Mucosa of descending colon (tissue), 3 donors: ENCODE results near the gene MANBA. TPM values are rescaled to one million over a fixed set of nuclear protein-coding genes. Genes with fewer than 3 reads are reported as not detected.

ENCODE experiments used
- ATAC-seq: fragments of 200-7000 bp; cut with Tn5 transposase; one replicate; pipeline ENCODE4 v1.9.1; 2020; ENCODE audit warnings: mild to moderate bottlenecking, moderate library complexity
- DNase-seq, 3 donors: peaks; one replicate each; pipeline ENCODE4 v3.0.0-alpha.2; 2020
- H3K36me3 ChIP-seq: fragments of 200-600 bp; one replicate; pipeline ENCODE4 v1.8.0; 2021; ENCODE audit warnings: low read depth, mild to moderate bottlenecking
- H3K4me1 ChIP-seq: fragments of 200-600 bp; one replicate; pipeline ENCODE4 v1.8.0; 2021; ENCODE audit warnings: low read depth, mild to moderate bottlenecking
- H3K4me3 ChIP-seq: fragments of 200-600 bp; one replicate; pipeline ENCODE4 v1.8.0; 2021; ENCODE audit warnings: mild to moderate bottlenecking
- H3K9me3 ChIP-seq: fragments of 200-600 bp; one replicate; pipeline ENCODE4 v1.8.0; 2021; ENCODE audit warnings: mild to moderate bottlenecking
- intact Hi-C, 2 donors: fragments of 100-400 bp; cut with DNase I in 1 of 2; cut with micrococcal nuclease in 1 of 2; formaldehyde crosslinking; loops; one replicate each; pipeline versions ENCODE4 v1.11.0 to v1.11.1; 2022; cut with DNase I, micrococcal nuclease
- total RNA-seq, 3 donors: library from RNA; stranded (reverse); fragmentation: NEBNext Ultra II Directional in 2 of 3; extraction: Animal tissue kit (Norgen Biotek cat#: 25700) in 2 of 3; gene quantifications; one replicate each; pipeline versions ENCODE4 v1.2.1 to v1.2.4, GENCODE V29; 2021 to 2023
- TF ChIP-seq, protein P1 (sequence below): fragments of 200-600 bp; IDR thresholded peaks from one replicate; pipeline ENCODE4 v1.8.0; 2022; ENCODE audit warnings: antibody characterized with exemption, mild to moderate bottlenecking
- donor health status: DM: no; HTN: no; CAD: no; lungs with moderate emphysema.
- donor health status: DM: no; HTN: no; CAD: no.
- donor health status: DM: no; HTN: yes; CAD: no.

The MANBA gene
- total RNA-seq, 3 donors from 2014 or later, result 15.5 to 25.0 (median 19.9) TPM

DNA sequence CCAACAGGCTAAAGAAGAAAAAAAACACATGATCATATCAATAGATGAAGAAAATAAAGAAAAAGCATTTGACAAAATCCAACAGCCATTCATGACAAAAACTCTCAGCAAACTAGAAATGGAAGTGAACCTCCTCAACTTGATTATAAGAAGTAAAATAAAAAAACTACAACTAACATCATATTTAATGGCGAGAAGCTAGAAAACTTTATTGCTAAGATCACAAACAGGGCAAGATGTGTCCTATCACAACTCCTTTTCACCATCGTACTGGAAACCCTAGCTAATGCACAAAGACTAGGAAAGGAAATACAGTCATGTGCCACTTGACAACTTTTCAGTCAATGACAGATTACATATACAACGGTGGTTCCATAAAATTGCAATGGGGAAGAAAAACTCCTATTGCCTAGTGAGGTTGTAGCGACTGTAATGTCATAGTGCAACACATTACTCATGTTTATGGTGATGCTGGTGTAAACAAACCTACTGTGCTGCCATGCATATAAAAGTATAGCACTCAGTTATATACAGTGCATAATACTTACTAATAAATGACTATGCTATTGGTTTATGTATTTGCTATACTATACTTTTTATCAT lies 12.1 kb upstream of the MANBA start:
- Histone ChIP-seq H3K9me3 (no peaks in the 10 kb centered on the region), H3K4me1 (no peaks in the 10 kb centered on the region), H3K36me3 (no peaks in the 10 kb centered on the region), H3K4me3 (no peak overlapping the region)
- ATAC-seq (peak; percentile 57), DNase-seq (no peak)
- TF ChIP-seq, protein P1, sequence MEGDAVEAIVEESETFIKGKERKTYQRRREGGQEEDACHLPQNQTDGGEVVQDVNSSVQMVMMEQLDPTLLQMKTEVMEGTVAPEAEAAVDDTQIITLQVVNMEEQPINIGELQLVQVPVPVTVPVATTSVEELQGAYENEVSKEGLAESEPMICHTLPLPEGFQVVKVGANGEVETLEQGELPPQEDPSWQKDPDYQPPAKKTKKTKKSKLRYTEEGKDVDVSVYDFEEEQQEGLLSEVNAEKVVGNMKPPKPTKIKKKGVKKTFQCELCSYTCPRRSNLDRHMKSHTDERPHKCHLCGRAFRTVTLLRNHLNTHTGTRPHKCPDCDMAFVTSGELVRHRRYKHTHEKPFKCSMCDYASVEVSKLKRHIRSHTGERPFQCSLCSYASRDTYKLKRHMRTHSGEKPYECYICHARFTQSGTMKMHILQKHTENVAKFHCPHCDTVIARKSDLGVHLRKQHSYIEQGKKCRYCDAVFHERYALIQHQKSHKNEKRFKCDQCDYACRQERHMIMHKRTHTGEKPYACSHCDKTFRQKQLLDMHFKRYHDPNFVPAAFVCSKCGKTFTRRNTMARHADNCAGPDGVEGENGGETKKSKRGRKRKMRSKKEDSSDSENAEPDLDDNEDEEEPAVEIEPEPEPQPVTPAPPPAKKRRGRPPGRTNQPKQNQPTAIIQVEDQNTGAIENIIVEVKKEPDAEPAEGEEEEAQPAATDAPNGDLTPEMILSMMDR, result no peak
- intact Hi-C loops, result no loop called here

DNA sequence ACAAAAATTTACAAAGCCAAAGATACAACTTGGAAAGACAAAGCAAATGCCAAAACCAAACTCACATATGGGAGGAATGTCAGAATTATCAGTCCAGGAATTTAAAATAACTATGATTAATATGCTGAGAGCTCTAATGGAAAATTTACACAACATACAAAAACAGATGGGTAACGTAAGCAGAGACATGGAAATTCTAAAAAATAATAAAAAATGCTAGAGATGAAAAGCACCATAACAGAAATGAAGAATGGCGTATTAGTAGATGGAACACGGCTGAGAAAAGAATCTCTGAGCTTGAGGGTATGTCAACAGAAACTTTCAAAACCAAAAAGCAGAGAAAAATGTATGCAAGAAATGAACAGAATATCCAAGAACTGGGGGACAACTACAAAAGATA lies 4.1 kb upstream of the MANBA start:
- Histone ChIP-seq H3K9me3 (no peaks in the 10 kb centered on the region), H3K4me1 (peaks cover 6% of the 10 kb centered on the region), H3K4me3 (no peak overlapping the region), H3K36me3 (no peaks in the 10 kb centered on the region)
- intact Hi-C loops, result no loop called here
- no peak for DNase-seq
- no peak for ATAC-seq
- TF ChIP-seq, protein P1, result no peak

DNA sequence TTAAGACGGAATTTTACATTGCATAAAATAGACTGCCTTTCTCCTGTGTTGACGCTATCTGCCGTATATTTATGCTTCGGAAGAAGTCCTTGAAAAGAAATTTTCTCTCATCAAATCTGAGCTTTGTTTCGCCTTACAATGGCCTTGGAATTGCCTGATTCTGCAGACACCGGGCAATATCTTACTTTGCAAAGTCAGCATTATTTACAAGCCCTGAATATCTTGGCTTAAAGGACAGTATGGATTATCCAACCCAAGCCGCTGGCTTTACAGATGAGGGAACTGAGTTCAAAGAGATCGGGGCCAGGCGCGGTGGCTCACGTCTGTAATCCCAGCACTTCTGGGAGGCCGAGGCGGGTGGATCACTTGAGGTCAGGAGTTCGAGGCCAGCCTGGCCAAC lies 1.1 kb upstream of the MANBA start:
- intact Hi-C loops, result no loop called here
- H3K4me1 ChIP-seq, result peaks cover 11% of the 10 kb centered on the region
- TF ChIP-seq, protein P1, result no peak
- no peaks in the 10 kb centered on the region for H3K9me3 ChIP-seq
- ATAC-seq (no peak), DNase-seq (no peak)
- H3K36me3 ChIP-seq, result no peaks in the 10 kb centered on the region
- H3K4me3 ChIP-seq, result no peak overlapping the region

DNA sequence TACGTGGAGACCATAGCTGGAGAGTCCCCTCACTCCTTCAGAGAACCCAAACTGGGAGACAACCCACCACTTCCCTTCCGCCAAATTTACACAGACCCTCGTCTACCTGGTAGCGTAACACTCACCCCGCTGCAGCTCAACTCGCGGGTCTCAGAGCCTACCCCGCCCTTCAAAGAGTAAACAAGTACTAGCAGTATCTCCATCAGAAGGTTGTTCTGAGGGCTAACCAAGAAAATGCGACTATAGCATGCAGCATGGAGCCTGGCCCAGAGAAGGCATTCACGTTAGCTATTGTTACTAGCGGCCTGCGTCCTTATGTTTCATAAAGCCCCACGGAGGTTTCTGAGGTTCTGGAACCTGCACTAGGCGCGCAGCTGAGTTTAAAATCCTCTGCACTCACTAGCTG lies 531 bp upstream of the MANBA start:
- Histone ChIP-seq H3K9me3 (no peaks in the 10 kb centered on the region), H3K4me3 (peak overlapping the region; percentile 56), H3K36me3 (no peaks in the 10 kb centered on the region), H3K4me1 (peaks cover 11% of the 10 kb centered on the region)
- DNase-seq (peak in 1 of 3 donors; percentile 36), ATAC-seq (peak; percentile 18)
- TF ChIP-seq, protein P1, result no peak
- intact Hi-C loops, result no loop called here

DNA sequence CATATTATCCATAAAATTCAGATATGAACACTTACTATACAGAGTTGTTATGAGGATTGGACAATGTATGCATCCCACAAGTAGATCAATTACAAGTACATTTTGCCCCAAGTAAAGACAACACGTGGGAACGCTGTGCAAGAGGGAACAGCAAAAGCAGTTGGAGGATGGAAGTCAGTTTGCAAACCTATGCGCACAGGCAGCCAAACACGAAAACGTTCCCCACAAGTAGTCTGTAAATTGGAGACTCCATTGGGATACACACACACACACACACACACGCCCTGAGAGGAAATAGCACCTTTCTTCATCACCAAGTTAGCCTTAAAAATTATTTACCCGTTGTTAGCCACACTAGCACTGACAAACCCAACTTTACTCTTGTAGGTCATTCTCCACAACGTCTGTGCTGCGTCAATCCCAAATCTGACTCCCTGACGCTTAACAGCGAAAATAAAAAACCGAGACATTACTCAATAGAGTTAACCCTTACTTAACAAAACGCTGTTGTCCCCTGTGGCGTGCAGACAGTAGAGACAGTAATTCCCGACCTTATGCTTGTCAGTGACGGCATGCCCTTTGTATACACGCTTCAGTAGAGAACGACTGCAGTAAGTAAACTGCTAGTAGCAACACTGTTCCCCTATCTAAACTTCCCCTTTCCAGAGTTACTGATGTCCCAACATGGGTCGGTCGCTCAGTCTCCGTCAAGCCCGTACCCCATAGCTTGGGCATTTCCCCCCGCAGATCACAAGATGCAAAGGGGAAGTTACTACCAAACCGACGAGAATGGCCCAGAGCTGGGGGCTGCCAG lies 730 bp downstream of the MANBA start:
- Histone ChIP-seq H3K4me3 (peak overlapping the region; percentile 56), H3K4me1 (peaks cover 11% of the 10 kb centered on the region), H3K36me3 (no peaks in the 10 kb centered on the region), H3K9me3 (no peaks in the 10 kb centered on the region)
- DNase-seq (peak in 1 of 3 donors; percentile 56), ATAC-seq (peak; percentile 65)
- TF ChIP-seq, protein P1, result no peak
- intact Hi-C loops, result no loop called here
